ENCODE results near the gene WNT6. TPM values are rescaled to one million over a fixed set of nuclear protein-coding genes. Genes with fewer than 3 reads are reported as not detected.

The WNT6 gene
- polyA plus RNA-seq, 1 experiment: not detected

DNA sequence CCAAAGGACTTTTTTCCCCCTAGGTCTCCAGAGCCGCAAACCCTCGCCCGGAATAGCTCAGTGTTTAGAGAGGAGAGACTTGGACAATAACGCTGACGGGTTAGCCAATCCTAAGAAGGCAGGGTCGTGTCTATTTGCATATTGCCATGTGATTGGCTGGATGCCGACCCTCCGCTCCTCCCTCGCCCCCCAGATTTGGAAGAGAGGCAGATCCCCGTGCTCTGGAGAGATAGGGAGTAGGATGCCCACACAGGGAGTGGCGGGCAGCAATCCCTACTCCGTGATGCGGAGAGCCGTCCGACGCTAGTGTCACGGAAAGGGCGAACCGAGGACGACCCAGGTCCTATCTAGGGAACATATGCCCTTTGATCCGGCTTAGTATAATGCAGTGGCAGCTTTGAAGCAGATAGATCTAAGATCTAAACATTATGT, 1.4 kb downstream of the WNT6 start:
- DNase-seq (ENCODE audit: low read depth): no peak
- POLR2A ChIA-PET: interaction anchor here (0.5 kb wide), 1 partner anchor 130 kb away, joined by 6 read pairs; no protein-coding TSS in a partner anchor
- CTCF ChIA-PET: interaction anchor here (0.7 to 9.9 kb wide), 10 partner anchors 8 to 287 kb away, joined by 3 to 83 read pairs (median 4); no protein-coding TSS in a partner anchor
- Histone ChIP-seq H3K4me3 (ENCODE audit: low read depth, low read length) (no peak overlapping the region), H3K36me3 (ENCODE audit: control insufficient read depth, insufficient read depth, low read length) (no peaks in the 10 kb centered on the region), H3K27me3 (ENCODE audit: control insufficient read depth, insufficient read depth, low read length) (peaks cover 54% of the 10 kb centered on the region)
- no peak for TF ChIP-seq CTCF (IDR thresholded peaks at IDR 0.05; ENCODE audit: insufficient read depth, low read depth, low read length)

DNA sequence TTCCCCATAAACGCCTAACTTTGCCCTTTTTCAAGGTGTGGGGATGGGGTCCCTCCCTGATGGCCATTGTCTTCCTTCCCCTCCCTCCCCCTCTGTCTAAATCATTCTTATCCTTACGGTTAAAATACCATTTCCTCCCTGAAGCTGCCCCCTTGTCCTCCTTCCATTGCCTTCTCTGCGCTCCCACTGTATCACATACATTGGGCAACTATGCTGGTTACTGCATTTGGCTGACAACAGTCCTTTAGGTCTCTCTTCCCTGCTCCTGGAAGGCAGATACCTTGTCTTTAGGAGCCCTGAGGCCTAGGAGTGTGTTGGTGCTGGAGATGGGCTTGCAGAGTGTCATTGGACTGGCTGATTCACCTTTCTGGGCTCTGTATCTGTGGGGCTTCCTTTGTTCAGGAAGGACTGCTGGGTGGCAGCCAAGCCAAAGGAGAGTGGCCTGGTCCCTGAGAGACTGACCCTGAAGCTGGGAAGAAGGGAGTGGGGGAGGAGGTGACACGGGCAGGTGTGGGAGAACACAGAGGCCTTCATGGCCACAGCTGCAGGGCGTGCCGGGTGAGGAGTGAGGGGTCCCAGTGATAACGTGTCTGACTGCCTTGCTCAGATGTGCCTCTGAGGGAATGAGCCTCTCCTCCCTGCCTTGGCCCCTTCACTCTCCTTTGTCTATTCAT, 2.2 kb downstream of the WNT6 start:
- Histone ChIP-seq H3K36me3 (ENCODE audit: control insufficient read depth, insufficient read depth, low read length) (no peaks in the 10 kb centered on the region), H3K27me3 (ENCODE audit: control insufficient read depth, insufficient read depth, low read length) (peaks cover 52% of the 10 kb centered on the region), H3K4me3 (ENCODE audit: low read depth, low read length) (no peak overlapping the region)
- ChIA-PET CTCF (interaction anchor here (1.0 to 9.9 kb wide), 5 partner anchors 10 to 151 kb away, joined by 3 to 83 read pairs (median 4); no protein-coding TSS in a partner anchor), POLR2A (no interaction called here)
- no peak for DNase-seq (ENCODE audit: low read depth)
- TF ChIP-seq CTCF (IDR thresholded peaks at IDR 0.05; ENCODE audit: insufficient read depth, low read depth, low read length): no peak

- Histone ChIP-seq H3K36me3 (ENCODE audit: control insufficient read depth, insufficient read depth, low read length) (no peaks in the 10 kb centered on the region), H3K27me3 (ENCODE audit: control insufficient read depth, insufficient read depth, low read length) (peaks cover 46% of the 10 kb centered on the region), H3K4me3 (ENCODE audit: low read depth, low read length) (no peak overlapping the region)
- ChIA-PET CTCF (interaction anchor here (0.8 to 9.9 kb wide), 4 partner anchors 11 to 137 kb away, joined by 3 to 83 read pairs (median 16); no protein-coding TSS in a partner anchor), POLR2A (interaction anchor here (0.6 kb wide), 1 partner anchor 13 kb away, joined by 4 read pairs; no protein-coding TSS in a partner anchor)
- DNase-seq (ENCODE audit: low read depth): no peak
- TF ChIP-seq CTCF (IDR thresholded peaks at IDR 0.05; ENCODE audit: insufficient read depth, low read depth, low read length): no peak
Observed at GRCh38 chr2:218863021-218863520, 3.5 kb downstream of the WNT6 start.

GRCh38 chr2:218865396-218865795, 5.8 kb downstream of the WNT6 start:
- CTCF ChIA-PET: interaction anchor here (3.1 to 9.9 kb wide), 2 partner anchors 11 to 33 kb away, joined by 13 to 83 read pairs; no protein-coding TSS in a partner anchor
- POLR2A ChIA-PET: no interaction called here
- TF ChIP-seq CTCF (IDR thresholded peaks at IDR 0.05; ENCODE audit: insufficient read depth, low read depth, low read length): no peak
- Histone ChIP-seq H3K27me3 (ENCODE audit: control insufficient read depth, insufficient read depth, low read length) (peaks cover 37% of the 10 kb centered on the region), H3K4me3 (ENCODE audit: low read depth, low read length) (no peak overlapping the region), H3K36me3 (ENCODE audit: control insufficient read depth, insufficient read depth, low read length) (no peaks in the 10 kb centered on the region)
- DNase-seq (ENCODE audit: low read depth): no peak

DNA sequence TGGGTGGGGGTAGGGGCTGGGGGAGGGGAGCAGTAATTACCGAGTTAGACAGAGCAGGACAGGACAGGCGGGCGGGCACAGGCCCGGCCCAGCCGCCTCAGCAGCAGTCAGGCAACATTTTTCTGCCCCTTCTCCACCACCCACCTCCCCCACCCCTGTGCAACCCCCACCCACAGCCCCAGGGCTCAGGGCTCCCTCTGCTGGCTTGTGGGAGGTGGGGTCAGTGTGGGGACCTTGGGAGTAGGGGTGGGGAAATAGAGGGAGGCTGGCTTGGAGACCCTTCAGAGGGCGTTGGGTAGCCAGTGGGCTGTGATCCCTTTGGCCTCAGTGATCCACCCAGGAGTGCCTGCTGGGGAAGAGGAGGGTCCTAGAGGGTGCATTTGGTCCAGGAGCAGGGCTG, 6.4 kb downstream of the WNT6 start:
- DNase-seq (ENCODE audit: low read depth): no peak
- CTCF ChIA-PET: interaction anchor here (9.9 kb wide), 1 partner anchor 10 kb away, joined by 83 read pairs; no protein-coding TSS in a partner anchor
- POLR2A ChIA-PET: no interaction called here
- Histone ChIP-seq H3K4me3 (ENCODE audit: low read depth, low read length) (no peak overlapping the region), H3K27me3 (ENCODE audit: control insufficient read depth, insufficient read depth, low read length) (peaks cover 40% of the 10 kb centered on the region), H3K36me3 (ENCODE audit: control insufficient read depth, insufficient read depth, low read length) (no peaks in the 10 kb centered on the region)
- TF ChIP-seq CTCF (IDR thresholded peaks at IDR 0.05; ENCODE audit: insufficient read depth, low read depth, low read length): no peak
